H1 (cell line): ENCODE data around the gene CIITA. TPM values are rescaled to one million over a fixed set of nuclear protein-coding genes. Genes with fewer than 3 reads are reported as not detected.

Source experiments
- CTCF ChIA-PET: fragments of 300-600 bp; sonication (Branson Sonifier 250); formaldehyde crosslinking; loops from one replicate; lab custom pipeline; 2021; ENCODE audit not compliant: partially characterized antibody; lab: Charles Lee
- POLR2A ChIA-PET: fragments of 300-600 bp; sonication (Branson Sonifier 250); formaldehyde crosslinking; loops from one replicate; lab custom pipeline; 2021; ENCODE audit warnings: inconsistent platforms; ENCODE audit not compliant: partially characterized antibody; lab: Charles Lee
- DNase-seq, 2 experiments: peaks; one replicate each; pipeline versions ENCODE4 v3.0.0 to v3.0.0-alpha.2; 2010 to 2022; ENCODE audit warnings: low spot score in 2 of 2, low read depth in 1 of 2, mixed read lengths in 1 of 2
- FAIRE-seq: peaks from 2 replicates; lab custom pipeline; 2011; peaks lifted over from hg19 to GRCh38; lab: Jason Lieb, UNC
- H2AFZ ChIP-seq: 2 replicates; pipeline ENCODE4 v1.8.1; 2012; ENCODE audit warnings: low read length, inconsistent platforms
- H2AK5ac ChIP-seq: 2 replicates; pipeline ENCODE4 v1.6.1; 2013; ENCODE audit warnings: low read depth, low read length
- H2BK120ac ChIP-seq: replicated peaks from 2 replicates; pipeline ENCODE3; 2013; ENCODE audit warnings: low read depth, low read length, inconsistent platforms
- H2BK12ac ChIP-seq: 2 replicates; pipeline ENCODE4 v1.6.1; 2013; ENCODE audit warnings: low read depth, low read length
- H2BK15ac ChIP-seq: 2 replicates; pipeline ENCODE4 v1.6.1; 2013; ENCODE audit warnings: low read length
- H2BK20ac ChIP-seq: 2 replicates; pipeline ENCODE4 v1.6.1; 2013; ENCODE audit warnings: low read length
- H2BK5ac ChIP-seq: 2 replicates; pipeline ENCODE4 v1.6.1; 2013; ENCODE audit warnings: low read depth, low read length
- H3K14ac ChIP-seq: 2 replicates; pipeline ENCODE4 v1.6.1; 2013; ENCODE audit warnings: inconsistent platforms; ENCODE audit not compliant: insufficient read length
- H3K18ac ChIP-seq: 2 replicates; pipeline ENCODE4 v1.6.1; 2013; ENCODE audit warnings: low read length; ENCODE audit errors: extremely low read depth
- H3K23ac ChIP-seq: 2 replicates; pipeline ENCODE4 v1.6.1; 2013; ENCODE audit warnings: inconsistent platforms; ENCODE audit not compliant: insufficient read length
- H3K23me2 ChIP-seq: 2 replicates; pipeline ENCODE4 v1.6.1; 2013; ENCODE audit warnings: low read depth, low read length
- H3K27ac ChIP-seq: 2 replicates; pipeline ENCODE4 v1.6.1; 2011; ENCODE audit warnings: low read depth, low read length, inconsistent platforms
- H3K27me3 ChIP-seq, 4 experiments: replicated peaks in 1 of 4; 1 replicate in 1 of 4; 2 replicates in 3 of 4; pipeline versions ENCODE4 v1.6.1 to v1.8.1; 2011 to 2013; ENCODE audit warnings: low read length in 3 of 4, mild to moderate bottlenecking in 3 of 4, inconsistent platforms in 2 of 4, mixed read lengths in 2 of 4, moderate library complexity in 1 of 4; ENCODE audit not compliant: control insufficient read depth in 3 of 4, insufficient read depth in 3 of 4; ENCODE audit errors: extremely low read depth in 1 of 4
- H3K36me3 ChIP-seq, 4 experiments: 2 replicates each; pipeline versions ENCODE4 v1.6.1 to v1.8.1; 2011 to 2013; ENCODE audit warnings: mild to moderate bottlenecking in 4 of 4, low read length in 3 of 4, moderate library complexity in 2 of 4, control low read depth in 1 of 4, inconsistent platforms in 1 of 4; ENCODE audit not compliant: insufficient read depth in 4 of 4, control insufficient read depth in 2 of 4
- H3K4ac ChIP-seq: replicated peaks from 2 replicates; pipeline ENCODE3; 2013; ENCODE audit warnings: low read length, low read depth, mixed read lengths, inconsistent platforms; ENCODE audit not compliant: insufficient read length
- H3K4me1 ChIP-seq, 4 experiments: replicated peaks in 1 of 4; 1 replicate in 1 of 4; 2 replicates in 3 of 4; pipeline versions ENCODE4 v1.6.1 to v1.8.1; 2011 to 2013; ENCODE audit warnings: low read length in 3 of 4, inconsistent platforms in 2 of 4, mixed read lengths in 1 of 4; ENCODE audit not compliant: insufficient read depth in 4 of 4, control insufficient read depth in 3 of 4
- H3K4me2 ChIP-seq, 2 experiments: 2 replicates each; pipeline versions ENCODE4 v1.6.1 to v1.8.1; 2011 to 2013; ENCODE audit warnings: low read depth in 2 of 2, low read length in 2 of 2, control low read depth in 1 of 2, inconsistent platforms in 1 of 2, mild to moderate bottlenecking in 1 of 2; ENCODE audit not compliant: insufficient read depth in 1 of 2
- H3K4me3 ChIP-seq, 4 experiments: fragments of 200-600, 300-600 bp in 1 of 4; sonication (generic), shearing (Covaris generic), sonication (Bioruptor Twin) in 1 of 4; 2 replicates each; pipeline versions ENCODE4 v1.5.1 to v1.8.1; 2011 to 2016; ENCODE audit warnings: low read length in 4 of 4, low read depth in 3 of 4, control low read depth in 2 of 4, inconsistent platforms in 2 of 4, mild to moderate bottlenecking in 2 of 4, mixed read lengths in 1 of 4, moderate library complexity in 1 of 4; ENCODE audit not compliant: insufficient read depth in 2 of 4; ENCODE audit errors: extremely low read depth in 1 of 4
- H3K56ac ChIP-seq: replicated peaks from 2 replicates; pipeline ENCODE3; 2013; ENCODE audit warnings: low read depth, mild to moderate bottlenecking, mixed read lengths, low read length, inconsistent platforms; ENCODE audit not compliant: insufficient read length
- H3K79me1 ChIP-seq: 2 replicates; pipeline ENCODE4 v1.6.1; 2013; ENCODE audit warnings: low read depth, low read length, control low read depth
- H3K79me2 ChIP-seq, 2 experiments: 2 replicates each; pipeline versions ENCODE4 v1.6.1 to v1.8.1; 2012 to 2013; ENCODE audit warnings: low read length in 2 of 2, mild to moderate bottlenecking in 2 of 2, inconsistent platforms in 1 of 2; ENCODE audit not compliant: insufficient read depth in 2 of 2, control insufficient read depth in 1 of 2
- H3K9ac ChIP-seq, 4 experiments: replicated peaks in 1 of 4; 1 replicate in 1 of 4; 2 replicates in 3 of 4; pipeline versions ENCODE4 v1.6.1 to v1.8.1; 2011 to 2013; ENCODE audit warnings: low read depth in 3 of 4, low read length in 3 of 4, control low read depth in 2 of 4, mild to moderate bottlenecking in 2 of 4, moderate library complexity in 2 of 4, inconsistent platforms in 1 of 4; ENCODE audit errors: extremely low read depth in 1 of 4
- H3K9me3 ChIP-seq, 2 experiments: 2 replicates each; pipeline versions ENCODE4 v1.6.1 to v1.8.1; 2012 to 2013; ENCODE audit warnings: mild to moderate bottlenecking in 2 of 2, moderate library complexity in 2 of 2, control low read depth in 1 of 2, inconsistent platforms in 1 of 2, low read depth in 1 of 2, low read length in 1 of 2, mixed read lengths in 1 of 2; ENCODE audit not compliant: insufficient read depth in 2 of 2
- H4K20me1 ChIP-seq, 2 experiments: replicated peaks in 1 of 2; 2 replicates each; pipeline versions ENCODE3 to v1.8.1; 2011 to 2013; ENCODE audit warnings: inconsistent platforms in 2 of 2, low read length in 2 of 2, mild to moderate bottlenecking in 1 of 2; ENCODE audit not compliant: insufficient read depth in 2 of 2, control insufficient read depth in 1 of 2
- H4K5ac ChIP-seq: 2 replicates; pipeline ENCODE4 v1.6.1; 2013; ENCODE audit warnings: low read length, low read depth, mixed read lengths, inconsistent platforms; ENCODE audit not compliant: insufficient read length
- H4K8ac ChIP-seq: 2 replicates; pipeline ENCODE4 v1.8.0; 2013; ENCODE audit warnings: mild to moderate bottlenecking, moderate library complexity, low read length, inconsistent platforms; ENCODE audit not compliant: insufficient read depth; ENCODE audit errors: extremely low read depth
- H4K91ac ChIP-seq: replicated peaks from 2 replicates; pipeline ENCODE3; 2013; ENCODE audit warnings: low read length, mixed read lengths, inconsistent platforms; ENCODE audit not compliant: insufficient read length
- CBX5 ChIP-seq: fragments of 300-800, 300-1000 bp; sonication (generic); IDR thresholded peaks from 2 replicates; pipeline ENCODE4 v1.7.1; 2016; ENCODE audit warnings: antibody characterized with exemption, low read length, low read depth
- KDM1A ChIP-seq: fragments of 200-600, 300-600 bp; sonication (generic); IDR thresholded peaks from 2 replicates; pipeline ENCODE4 v1.7.1; 2016; ENCODE audit warnings: mild to moderate bottlenecking, low read length, borderline replicate concordance
- KDM5A ChIP-seq: fragments of 200-600 bp; IDR thresholded peaks from 2 replicates; pipeline ENCODE4 v1.7.1; 2012; ENCODE audit warnings: mild to moderate bottlenecking, low read length, inconsistent platforms, mixed read lengths
- MAX ChIP-seq: IDR thresholded peaks from 2 replicates; pipeline ENCODE4 v1.6.1; 2012; ENCODE audit warnings: inconsistent platforms
- WGBS, 2 experiments: shearing (Covaris generic) in 1 of 2; methylation state at CpG; one replicate each; pipeline versions ENCODE4 v1.1.6 to v1.1.7; 2013 to 2015; ENCODE audit warnings: low lambda C conversion rate in 2 of 2, mixed read lengths in 2 of 2, inconsistent platforms in 1 of 2, low coverage in 1 of 2, missing lambda C conversion rate in 1 of 2; ENCODE audit not compliant: insufficient replicate concordance in 2 of 2, insufficient coverage in 1 of 2, insufficient read length in 1 of 2; ENCODE audit errors: extremely low coverage in 1 of 2, missing lambda C conversion rate in 1 of 2; 5-methylcytosine and 5-hydroxymethylcytosine counted together
- polyA plus RNA-seq, 7 experiments: library from polyadenylated mRNA; depleted of rRNA in 3 of 7; stranded (reverse) in 5 of 7; unstranded in 2 of 7; fragments of >200 nt in 5 of 7; fragments of 200-250 nt in 2 of 7; gene quantifications; 1 replicate in 5 of 7; 2 replicates in 1 of 7; 4 replicates in 1 of 7; pipeline versions ENCODE4 v1.2.1 to v1.2.3, GENCODE V29; 2011 to 2013; ENCODE audit warnings: missing spikeins in 2 of 7, mixed read lengths in 2 of 7
- total RNA-seq: library from RNA; stranded (reverse); fragmentation: NEBNext Ultra II Directional; extraction: Animal tissue kit (Norgen Biotek cat#: 25700); gene quantifications from 2 replicates; pipeline ENCODE4 v1.2.1, GENCODE V29; 2021

CIITA gene
- total and polyA plus RNA-seq, 2 of the 8 experiments (the other 6 are each of a cell fraction or from before 2014, with no cell fraction given): 0.07 to 0.17 TPM

GRCh38 chr16:10972819-10973464, 95.9 kb downstream of the CIITA start:
- Histone ChIP-seq H2BK12ac (no peak overlapping the region), H4K91ac (no peak overlapping the region), H3K23ac (no peak overlapping the region), H3K79me2 (no peaks in the 10 kb centered on the region), H2AFZ (no peak overlapping the region), H4K8ac (no peak overlapping the region), H3K36me3 (0 out of 8 replicates have a peak, but pooled peaks cover 0 to 3% (median 0%) of the 10 kb centered on the region in 4 experiments), H4K5ac (no peak overlapping the region), H3K4me2 (no peak overlapping the region), H2BK15ac (no peak overlapping the region), H3K9me3 (no peaks in the 10 kb centered on the region), H3K4me3 (no peak overlapping the region), H3K27me3 (no peaks in the 10 kb centered on the region), H2BK5ac (no peak overlapping the region), H3K18ac (no peak overlapping the region), H3K4ac (no peak overlapping the region), H2BK120ac (no peak overlapping the region), H2AK5ac (no peak overlapping the region), H3K56ac (no peak overlapping the region), H2BK20ac (no peak overlapping the region), H4K20me1 (peaks cover 0 to 2% of the 10 kb centered on the region in 2 experiments), H3K27ac (no peak overlapping the region), H3K79me1 (no peaks in the 10 kb centered on the region), H3K14ac (no peak overlapping the region), H3K23me2 (no peaks in the 10 kb centered on the region), H3K4me1 (peaks cover 0 to 2% (median 0%) of the 10 kb centered on the region in 4 experiments; a peak in 2 of 7 replicates), H3K9ac (no peak overlapping the region)
- ChIA-PET CTCF (interaction anchor here (0.6 to 8.2 kb wide), 6 partner anchors 7 to 399 kb away, joined by 4 to 67 read pairs (median 16); partner anchors contain the start of gene SOCS1), POLR2A (interaction anchor here (1.0 kb wide), 1 partner anchor 282 kb away, joined by 3 read pairs; no protein-coding TSS in a partner anchor)
- DNase-seq: no peak
- no peak for FAIRE-seq
- 84% methylated on average over 12 of the region's 12 CpGs; no CpG with 5 or more reads in 1 of the 2 experiments for WGBS, 2 experiments
- TF ChIP-seq KDM1A (no peak), MAX (no peak), CBX5 (no peak), KDM5A (no peak)
